Trophoblast cell (in vitro differentiated cells and primary cell): Measurements from ENCODE around the gene CDC6.

Source experiments
- DNase-seq, 2 donors: peaks; one replicate each; pipeline ENCODE4 v3.0.0-alpha.2; 2016
- H2AFZ ChIP-seq: 2 replicates; pipeline ENCODE4 v1.6.1; 2013; ENCODE audit warnings: low read length, moderate library complexity, mild to moderate bottlenecking; ENCODE audit not compliant: insufficient read depth, poor library complexity
- H2AK5ac ChIP-seq: 2 replicates; pipeline ENCODE4 v1.6.1; 2013; ENCODE audit warnings: mild to moderate bottlenecking, low read length
- H2BK120ac ChIP-seq: 2 replicates; pipeline ENCODE4 v1.6.1; 2013; ENCODE audit warnings: low read length, mild to moderate bottlenecking, moderate library complexity; ENCODE audit not compliant: insufficient read depth, poor library complexity
- H2BK12ac ChIP-seq: 2 replicates; pipeline ENCODE4 v1.6.1; 2013; ENCODE audit warnings: mild to moderate bottlenecking, low read length, moderate library complexity
- H2BK5ac ChIP-seq: 2 replicates; pipeline ENCODE4 v1.6.1; 2013; ENCODE audit warnings: low read length, low read depth, moderate library complexity, mild to moderate bottlenecking; ENCODE audit not compliant: poor library complexity
- H3K14ac ChIP-seq: 2 replicates; pipeline ENCODE4 v1.6.1; 2013; ENCODE audit warnings: mild to moderate bottlenecking, low read length
- H3K18ac ChIP-seq: 2 replicates; pipeline ENCODE4 v1.6.1; 2013; ENCODE audit warnings: mild to moderate bottlenecking, low read length
- H3K23ac ChIP-seq: 2 replicates; pipeline ENCODE4 v1.6.1; 2013; ENCODE audit warnings: low read length
- H3K27ac ChIP-seq: 2 replicates; pipeline ENCODE4 v1.5.1; 2013; ENCODE audit warnings: low read depth, mild to moderate bottlenecking, inconsistent platforms, low read length, moderate library complexity
- H3K27me3 ChIP-seq: 2 replicates; pipeline ENCODE4 v1.6.1; 2013; ENCODE audit warnings: inconsistent platforms, mild to moderate bottlenecking, low read length, moderate library complexity; ENCODE audit not compliant: insufficient read depth
- H3K36me3 ChIP-seq, 2 experiments: 1 replicate in 1 of 2; 2 replicates in 1 of 2; pipeline ENCODE4 v1.6.1; 2013; ENCODE audit warnings: low read length in 2 of 2, mild to moderate bottlenecking in 2 of 2, moderate library complexity in 1 of 2; ENCODE audit not compliant: insufficient read depth in 2 of 2, control insufficient read depth in 1 of 2
- H3K4ac ChIP-seq: 2 replicates; pipeline ENCODE4 v1.6.1; 2013; ENCODE audit warnings: low read depth, mild to moderate bottlenecking, low read length, moderate library complexity
- H3K4me1 ChIP-seq, 2 experiments: 1 replicate in 1 of 2; 2 replicates in 1 of 2; pipeline ENCODE4 v1.6.1; 2013; ENCODE audit warnings: low read length in 2 of 2, mild to moderate bottlenecking in 2 of 2, moderate library complexity in 1 of 2; ENCODE audit not compliant: insufficient read depth in 2 of 2, control insufficient read depth in 1 of 2
- H3K4me2 ChIP-seq: 2 replicates; pipeline ENCODE4 v1.6.1; 2013; ENCODE audit warnings: inconsistent platforms, mild to moderate bottlenecking, low read length, moderate library complexity
- H3K4me3 ChIP-seq: 2 replicates; pipeline ENCODE4 v1.5.1; 2013; ENCODE audit warnings: mild to moderate bottlenecking, low read depth, low read length, inconsistent platforms
- H3K79me1 ChIP-seq: one replicate; pipeline ENCODE4 v1.6.1; 2013; ENCODE audit warnings: low read length
- H3K79me2 ChIP-seq: 2 replicates; pipeline ENCODE4 v1.6.1; 2013; ENCODE audit warnings: low read length, mild to moderate bottlenecking; ENCODE audit not compliant: control insufficient read depth, insufficient read depth, poor library complexity
- H3K9ac ChIP-seq: 2 replicates; pipeline ENCODE4 v1.6.1; 2013; ENCODE audit warnings: mild to moderate bottlenecking, low read length
- H3K9me3 ChIP-seq: 2 replicates; pipeline ENCODE4 v1.6.1; 2013; ENCODE audit warnings: low read depth, mild to moderate bottlenecking, control low read depth, inconsistent platforms, low read length; ENCODE audit not compliant: insufficient read depth
- H4K12ac ChIP-seq: 2 replicates; pipeline ENCODE4 v1.6.1; 2013; ENCODE audit warnings: low read depth, mild to moderate bottlenecking, low read length, moderate library complexity
- H4K8ac ChIP-seq: 2 replicates; pipeline ENCODE4 v1.6.1; 2013; ENCODE audit warnings: low read depth, mild to moderate bottlenecking, low read length, moderate library complexity
- H4K91ac ChIP-seq: one replicate; pipeline ENCODE4 v1.6.1; 2013; ENCODE audit warnings: low read depth, mild to moderate bottlenecking, low read length, moderate library complexity
- WGBS: extraction: QIAGEN DNeasy Blood & Tissue Kit; methylation state at CpG from one replicate; pipeline ENCODE4 v1.1.7; 2013; ENCODE audit warnings: missing lambda C conversion rate; ENCODE audit not compliant: insufficient read length, insufficient coverage; ENCODE audit errors: extremely low coverage; 5-methylcytosine and 5-hydroxymethylcytosine counted together

Gene CDC6

GRCh38 chr17:40317345-40317873, 29.7 kb downstream of the CDC6 start:
- Histone ChIP-seq H2BK120ac (peak overlapping the region; percentile 88), H3K4me2 (peak overlapping the region; percentile 80), H3K14ac (peak overlapping the region; percentile 92), H4K12ac (peak overlapping the region; percentile 78), H3K79me1 (peaks cover 14% of the 10 kb centered on the region), H3K79me2 (peaks cover 8% of the 10 kb centered on the region), H2AK5ac (peak overlapping the region; percentile 64), H3K4me1 (peaks cover 25 to 32% of the 10 kb centered on the region in 2 experiments), H3K23ac (no peak overlapping the region), H3K36me3 (no peaks in the 10 kb centered on the region), H4K8ac (peak overlapping the region; percentile 55), H3K4ac (peak overlapping the region; percentile 49), H4K91ac (peak overlapping the region; percentile 87), H3K27me3 (no peaks in the 10 kb centered on the region), H3K18ac (peak overlapping the region; percentile 89), H3K9ac (no peak overlapping the region), H2BK12ac (peak overlapping the region; percentile 83), H2AFZ (peak overlapping the region; percentile 91), H3K4me3 (peak overlapping the region; percentile 49), H3K9me3 (peaks cover 1% of the 10 kb centered on the region), H3K27ac (peak overlapping the region; percentile 84), H2BK5ac (peak overlapping the region; percentile 87)
- DNase-seq: peak in 1 of 2 donors; percentile 34
- WGBS: no CpG with 5 or more reads among the region's 6 CpGs

GRCh38 chr17:40317880-40318829, 30.5 kb downstream of the CDC6 start:
- peak overlapping the region; percentile 12 for H2AK5ac ChIP-seq

GRCh38 chr17:40318830-40319391, 31.2 kb downstream of the CDC6 start:
- Histone ChIP-seq H4K8ac (no peak overlapping the region), H3K9ac (no peak overlapping the region), H3K4me2 (peak overlapping the region; percentile 87), H3K4ac (peak overlapping the region; percentile 10), H3K23ac (no peak overlapping the region), H3K9me3 (peaks cover 1% of the 10 kb centered on the region), H2BK120ac (no peak overlapping the region), H3K4me3 (peak overlapping the region; percentile 79), H3K36me3 (no peaks in the 10 kb centered on the region), H3K79me1 (peaks cover 14% of the 10 kb centered on the region), H4K12ac (no peak overlapping the region), H3K14ac (no peak overlapping the region), H2AK5ac (no peak overlapping the region), H3K27ac (no peak overlapping the region), H2BK5ac (no peak overlapping the region), H3K27me3 (no peaks in the 10 kb centered on the region), H4K91ac (no peak overlapping the region), H3K18ac (peak overlapping the region; percentile 19), H2BK12ac (no peak overlapping the region), H3K4me1 (peaks cover 32 to 40% of the 10 kb centered on the region in 2 experiments), H2AFZ (no peak overlapping the region), H3K79me2 (peaks cover 8% of the 10 kb centered on the region)
- no CpG with 5 or more reads among the region's 13 CpGs for WGBS
- DNase-seq: no peak

More at GRCh38 chr17:40317880-40318829, 30.5 kb downstream of the CDC6 start:
- peak overlapping the region; percentile 42 for H2AFZ ChIP-seq
- peak overlapping the region; percentile 27 for H2BK12ac ChIP-seq
- H3K27ac ChIP-seq: peak overlapping the region; percentile 64
- H2BK120ac ChIP-seq: peak overlapping the region; percentile 69
- H3K9me3 ChIP-seq: peaks cover 1% of the 10 kb centered on the region
- peak overlapping the region; percentile 66 for H4K91ac ChIP-seq
- peak overlapping the region; percentile 43 for H4K12ac ChIP-seq
- peak overlapping the region; percentile 46 for H3K14ac ChIP-seq
- no CpG with 5 or more reads among the region's 70 CpGs for WGBS
- H3K9ac ChIP-seq: peak overlapping the region; percentile 76
- peak overlapping the region; percentile 90 for H3K18ac ChIP-seq
- peaks cover 32 to 39% of the 10 kb centered on the region in 2 experiments for H3K4me1 ChIP-seq
- H3K79me2 ChIP-seq: peaks cover 8% of the 10 kb centered on the region
- H3K4me3 ChIP-seq: peak overlapping the region; percentile 79
- H3K4ac ChIP-seq: peak overlapping the region; percentile 27
- peak; percentile 93 to 95 for DNase-seq
- H3K36me3 ChIP-seq: no peaks in the 10 kb centered on the region
- peak overlapping the region; percentile 50 for H2BK5ac ChIP-seq
- H3K27me3 ChIP-seq: no peaks in the 10 kb centered on the region
- H3K4me2 ChIP-seq: peak overlapping the region; percentile 87
- H4K8ac ChIP-seq: peak overlapping the region; percentile 79
- H3K79me1 ChIP-seq: peaks cover 14% of the 10 kb centered on the region
- H3K23ac ChIP-seq: no peak overlapping the region

GRCh38 chr17:40319651-40320540, 32.2 kb downstream of the CDC6 start:
- Histone ChIP-seq H3K4me2 (no peak overlapping the region), H2BK12ac (no peak overlapping the region), H4K8ac (no peak overlapping the region), H4K12ac (no peak overlapping the region), H3K79me1 (peaks cover 14% of the 10 kb centered on the region), H2BK120ac (no peak overlapping the region), H3K9me3 (no peaks in the 10 kb centered on the region), H3K4me1 (peaks cover 32 to 42% of the 10 kb centered on the region in 2 experiments), H3K4me3 (no peak overlapping the region), H3K14ac (no peak overlapping the region), H3K27ac (no peak overlapping the region), H3K18ac (no peak overlapping the region), H3K9ac (no peak overlapping the region), H2AK5ac (no peak overlapping the region), H3K23ac (no peak overlapping the region), H2BK5ac (no peak overlapping the region), H3K27me3 (no peaks in the 10 kb centered on the region), H3K36me3 (no peaks in the 10 kb centered on the region), H3K4ac (no peak overlapping the region), H2AFZ (no peak overlapping the region), H3K79me2 (peaks cover 8% of the 10 kb centered on the region), H4K91ac (no peak overlapping the region)
- no CpG with 5 or more reads among the region's 11 CpGs for WGBS
- DNase-seq: no peak
